Measurements from ENCODE around the gene SORCS2. TPM values are rescaled to one million over a fixed set of nuclear protein-coding genes. Genes with fewer than 3 reads are reported as not detected.

Gene SORCS2
- total and polyA plus RNA-seq, 2 of the 8 experiments (the other 6 are each of a cell fraction or from before 2014, with no cell fraction given) = 0.36 to 1.8 TPM

- no peak overlapping the region for H3K56ac ChIP-seq (replicated peaks; ENCODE audit: insufficient read length, low read depth, low read length)
- ChIA-PET POLR2A (ENCODE audit: partially characterized antibody) (no interaction called here), CTCF (ENCODE audit: partially characterized antibody) (no interaction called here)
- H2BK20ac ChIP-seq (ENCODE audit: low read length) = no peak overlapping the region
- no peak overlapping the region for H2BK5ac ChIP-seq (ENCODE audit: low read depth, low read length)
- no peak overlapping the region for H2BK12ac ChIP-seq (ENCODE audit: low read depth, low read length)
- 82% methylated on average over 24 of the region's 24 CpGs; no CpG with 5 or more reads in 1 of the 2 experiments for WGBS, 2 experiments (ENCODE audit: extremely low coverage in 1 of 2, insufficient coverage in 1 of 2, insufficient read length in 1 of 2, insufficient replicate concordance in 2 of 2, low coverage in 1 of 2, low lambda C conversion rate in 2 of 2, missing lambda C conversion rate in 1 of 2)
- no peak overlapping the region for H2BK120ac ChIP-seq (replicated peaks; ENCODE audit: low read depth, low read length)
- H3K23me2 ChIP-seq (ENCODE audit: low read depth, low read length) = peaks cover 8% of the 10 kb centered on the region
- H3K4me1 ChIP-seq (replicated peaks in 1 of 4; ENCODE audit: control insufficient read depth in 3 of 4, insufficient read depth in 4 of 4, low read length in 3 of 4) = peaks cover 0 to 3% (median 1%) of the 10 kb centered on the region in 4 experiments; a peak in 4 of 7 replicates
- H2BK15ac ChIP-seq (ENCODE audit: low read length) = no peak overlapping the region
- H3K79me1 ChIP-seq (ENCODE audit: low read depth, low read length) = no peaks in the 10 kb centered on the region
- H3K4ac ChIP-seq (replicated peaks; ENCODE audit: insufficient read length, low read depth, low read length) = no peak overlapping the region
- no peak overlapping the region for H3K4me2 ChIP-seq (ENCODE audit: insufficient read depth in 1 of 2, low read depth in 2 of 2, low read length in 2 of 2)
- H3K36me3 ChIP-seq (ENCODE audit: control insufficient read depth in 2 of 4, insufficient read depth in 4 of 4, low read length in 3 of 4) = no peaks in the 10 kb centered on the region
- no peak overlapping the region for H3K23ac ChIP-seq (ENCODE audit: insufficient read length)
- no peak overlapping the region for H3K9ac ChIP-seq (replicated peaks in 1 of 4; ENCODE audit: extremely low read depth in 1 of 4, low read depth in 3 of 4, low read length in 3 of 4)
- DNase-seq (ENCODE audit: low read depth in 1 of 2, low spot score in 2 of 2) (no peak), FAIRE-seq (no peak)
- no peaks in the 10 kb centered on the region for H3K79me2 ChIP-seq (ENCODE audit: control insufficient read depth in 1 of 2, insufficient read depth in 2 of 2, low read length in 2 of 2)
- no peak overlapping the region for H4K91ac ChIP-seq (replicated peaks; ENCODE audit: insufficient read length, low read length)
- peak overlapping the region; percentile 62 for H4K8ac ChIP-seq (ENCODE audit: extremely low read depth, insufficient read depth, low read length)
- H2AK5ac ChIP-seq (ENCODE audit: low read depth, low read length) = no peak overlapping the region
- H3K27me3 ChIP-seq (replicated peaks in 1 of 4; ENCODE audit: control insufficient read depth in 3 of 4, extremely low read depth in 1 of 4, insufficient read depth in 3 of 4, low read length in 3 of 4) = peaks cover 0 to 4% (median 2%) of the 10 kb centered on the region in 4 experiments; a peak in 3 of 7 replicates
- no peak overlapping the region for H3K18ac ChIP-seq (ENCODE audit: extremely low read depth, low read length)
- no peak overlapping the region for H3K4me3 ChIP-seq (ENCODE audit: extremely low read depth in 1 of 4, insufficient read depth in 2 of 4, low read depth in 3 of 4, low read length in 4 of 4)
- H2AFZ ChIP-seq (ENCODE audit: low read length) = no peak overlapping the region
- no peak overlapping the region for H4K5ac ChIP-seq (ENCODE audit: insufficient read length, low read depth, low read length)
- peaks cover 0 to 2% of the 10 kb centered on the region in 2 experiments for H4K20me1 ChIP-seq (replicated peaks in 1 of 2; ENCODE audit: control insufficient read depth in 1 of 2, insufficient read depth in 2 of 2, low read length in 2 of 2)
- no peak overlapping the region for H3K14ac ChIP-seq (ENCODE audit: insufficient read length)
- H3K9me3 ChIP-seq (ENCODE audit: insufficient read depth in 2 of 2, low read depth in 1 of 2, low read length in 1 of 2) = no peaks in the 10 kb centered on the region; a peak in 1 of 4 replicates
- H3K27ac ChIP-seq (ENCODE audit: low read depth, low read length) = no peak overlapping the region
- TF ChIP-seq CBX8 (IDR thresholded peaks at IDR 0.05; ENCODE audit: borderline replicate concordance, low read depth, low read length) = no peak
- no peak for TF ChIP-seq RBBP5 (IDR thresholded peaks at IDR 0.05; ENCODE audit: borderline replicate concordance, low read depth, low read length)
- TF ChIP-seq, protein P1, sequence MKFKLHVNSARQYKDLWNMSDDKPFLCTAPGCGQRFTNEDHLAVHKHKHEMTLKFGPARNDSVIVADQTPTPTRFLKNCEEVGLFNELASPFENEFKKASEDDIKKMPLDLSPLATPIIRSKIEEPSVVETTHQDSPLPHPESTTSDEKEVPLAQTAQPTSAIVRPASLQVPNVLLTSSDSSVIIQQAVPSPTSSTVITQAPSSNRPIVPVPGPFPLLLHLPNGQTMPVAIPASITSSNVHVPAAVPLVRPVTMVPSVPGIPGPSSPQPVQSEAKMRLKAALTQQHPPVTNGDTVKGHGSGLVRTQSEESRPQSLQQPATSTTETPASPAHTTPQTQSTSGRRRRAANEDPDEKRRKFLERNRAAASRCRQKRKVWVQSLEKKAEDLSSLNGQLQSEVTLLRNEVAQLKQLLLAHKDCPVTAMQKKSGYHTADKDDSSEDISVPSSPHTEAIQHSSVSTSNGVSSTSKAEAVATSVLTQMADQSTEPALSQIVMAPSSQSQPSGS (IDR thresholded peaks at IDR 0.05; ENCODE audit: low read length) = no peak
- TF ChIP-seq CTBP2 (IDR thresholded peaks at IDR 0.05; ENCODE audit: borderline replicate concordance, insufficient read depth, insufficient read length, low read length) = no peak
- no peak for TF ChIP-seq YY1 (IDR thresholded peaks at IDR 0.05; ENCODE audit: low read depth, low read length)
- TF ChIP-seq, protein P2, sequence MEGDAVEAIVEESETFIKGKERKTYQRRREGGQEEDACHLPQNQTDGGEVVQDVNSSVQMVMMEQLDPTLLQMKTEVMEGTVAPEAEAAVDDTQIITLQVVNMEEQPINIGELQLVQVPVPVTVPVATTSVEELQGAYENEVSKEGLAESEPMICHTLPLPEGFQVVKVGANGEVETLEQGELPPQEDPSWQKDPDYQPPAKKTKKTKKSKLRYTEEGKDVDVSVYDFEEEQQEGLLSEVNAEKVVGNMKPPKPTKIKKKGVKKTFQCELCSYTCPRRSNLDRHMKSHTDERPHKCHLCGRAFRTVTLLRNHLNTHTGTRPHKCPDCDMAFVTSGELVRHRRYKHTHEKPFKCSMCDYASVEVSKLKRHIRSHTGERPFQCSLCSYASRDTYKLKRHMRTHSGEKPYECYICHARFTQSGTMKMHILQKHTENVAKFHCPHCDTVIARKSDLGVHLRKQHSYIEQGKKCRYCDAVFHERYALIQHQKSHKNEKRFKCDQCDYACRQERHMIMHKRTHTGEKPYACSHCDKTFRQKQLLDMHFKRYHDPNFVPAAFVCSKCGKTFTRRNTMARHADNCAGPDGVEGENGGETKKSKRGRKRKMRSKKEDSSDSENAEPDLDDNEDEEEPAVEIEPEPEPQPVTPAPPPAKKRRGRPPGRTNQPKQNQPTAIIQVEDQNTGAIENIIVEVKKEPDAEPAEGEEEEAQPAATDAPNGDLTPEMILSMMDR (IDR thresholded peaks at IDR 0.05; ENCODE audit: control extremely low read depth in 1 of 3, insufficient read depth in 1 of 3, low read depth in 1 of 3, low read length in 3 of 3) = no peak
- TF ChIP-seq CBX5 (IDR thresholded peaks at IDR 0.05; ENCODE audit: low read depth, low read length) = no peak
- no peak for TF ChIP-seq EZH2 (IDR thresholded peaks at IDR 0.05; ENCODE audit: low read depth, low read length, severe bottlenecking)
Observed at GRCh38 chr4:7717946-7718490, 525.7 kb downstream of the SORCS2 start.
